Body of pancreas (tissue), 4 donors: ENCODE measurements around the gene RFX1.

Experiments used
- CTCF ChIP-seq, 7 experiments: fragments of 450-650 bp in 4 of 7; fragments of 200-600 bp in 3 of 7; sonication (generic) in 3 of 7; IDR thresholded peaks; one replicate each; pipeline ENCODE4 v1.5.1; 2016 to 2019; ENCODE audit warnings: antibody characterized with exemption in 7 of 7
- POLR2A ChIP-seq, 3 donors: fragments of 450-650 bp; IDR thresholded peaks; one replicate each; pipeline ENCODE4 v1.6.1; 2016; ENCODE audit warnings: antibody characterized with exemption in 3 of 3, mild to moderate bottlenecking in 2 of 3

- TF ChIP-seq CTCF (IDR thresholded peaks at IDR 0.05): no peak
- TF ChIP-seq POLR2A (IDR thresholded peaks at IDR 0.05): no peak
These were observed 47.4 kb upstream of the RFX1 start for GRCh38 chr19:14053500-14053899.
